ENCODE data around the gene NCAPD2. TPM values are rescaled to one million over a fixed set of nuclear protein-coding genes. Genes with fewer than 3 reads are reported as not detected.

NCAPD2 gene
- total RNA-seq, 3 donors from 2014 or later: 29.8 to 36.1 (median 32.9) TPM

GRCh38 chr12:6562881-6563280 is 69.0 kb downstream of the NCAPD2 start:
- H3K27me3 Mint-ChIP-seq (ENCODE audit: low read depth): no peaks in the 10 kb centered on the region
- H3K9me3 Mint-ChIP-seq: no peaks in the 10 kb centered on the region
- H3K4me3 Mint-ChIP-seq: no peak overlapping the region
- H3K36me3 Mint-ChIP-seq (ENCODE audit: insufficient read depth): peaks cover 56% of the 10 kb centered on the region
- no peak for ATAC-seq
- H3K4me1 Mint-ChIP-seq (ENCODE audit: low read depth): peaks cover 34% of the 10 kb centered on the region
- DNase-seq: no peak

DNA sequence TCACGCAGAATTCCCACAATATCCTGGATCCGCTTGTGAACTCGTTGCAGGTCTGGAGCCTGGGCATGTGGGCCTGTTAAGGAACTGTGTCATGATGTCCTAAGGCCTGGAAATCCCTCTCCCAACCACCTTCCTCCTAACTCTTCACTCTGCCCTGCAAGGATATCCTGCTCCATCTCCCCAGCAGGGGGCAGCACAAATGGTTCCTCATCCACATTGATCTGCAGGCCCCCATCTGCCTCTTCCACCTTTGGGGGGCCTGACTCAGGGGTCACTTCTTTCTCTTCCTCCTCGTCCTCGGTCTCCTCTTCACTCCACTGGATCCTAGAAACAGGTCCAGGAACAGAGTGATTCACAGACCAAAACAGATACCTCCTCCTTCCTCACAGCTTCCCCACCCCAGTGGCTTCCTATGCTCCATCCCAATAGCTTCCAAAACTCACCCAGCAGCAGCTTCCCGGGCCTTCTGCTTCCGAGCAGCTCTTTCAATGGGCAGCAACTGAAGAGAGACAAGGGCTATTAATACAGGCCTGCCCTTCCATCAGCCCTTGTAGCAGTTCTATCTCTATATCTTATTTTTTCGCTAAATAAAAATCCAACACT is 69.6 kb downstream of the NCAPD2 start:
- Mint-ChIP-seq H3K4me3 (no peak overlapping the region), H3K9me3 (no peaks in the 10 kb centered on the region), H3K4me1 (ENCODE audit: low read depth) (peaks cover 33% of the 10 kb centered on the region), H3K36me3 (ENCODE audit: insufficient read depth) (peaks cover 60% of the 10 kb centered on the region), H3K27me3 (ENCODE audit: low read depth) (no peaks in the 10 kb centered on the region)
- DNase-seq (peak; percentile 66), ATAC-seq (peak in 1 of 2 donors; percentile 29)

DNA sequence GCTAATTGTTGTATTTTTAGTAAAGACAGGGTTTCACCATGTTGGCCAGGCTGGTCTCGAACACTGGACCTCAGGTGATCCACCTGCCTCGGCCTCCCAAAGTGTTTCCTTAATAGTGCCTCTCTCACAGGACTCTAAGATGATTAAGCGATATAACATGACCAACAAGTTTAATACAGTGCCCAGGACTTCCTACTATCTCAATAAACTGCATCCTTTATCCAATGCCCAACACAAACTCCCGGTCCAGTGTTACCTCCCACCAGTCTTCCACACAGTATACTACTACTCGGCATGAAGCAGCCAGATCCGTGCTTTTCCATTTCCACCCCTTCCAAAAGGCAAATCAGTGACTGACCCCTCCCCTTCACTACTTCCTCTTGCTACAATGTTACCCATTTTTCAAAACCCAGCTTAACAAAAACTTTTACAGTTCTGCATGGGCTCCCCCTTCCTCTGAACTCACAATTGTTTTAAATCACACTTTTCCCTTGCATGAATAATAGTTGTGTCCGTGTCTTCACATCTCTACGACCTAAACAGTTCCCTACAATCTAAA is 73.3 kb downstream of the NCAPD2 start:
- peaks cover 62% of the 10 kb centered on the region for H3K36me3 Mint-ChIP-seq (ENCODE audit: insufficient read depth)
- no peak for DNase-seq
- ATAC-seq: no peak
- no peaks in the 10 kb centered on the region for H3K27me3 Mint-ChIP-seq (ENCODE audit: low read depth)
- H3K4me1 Mint-ChIP-seq (ENCODE audit: low read depth): peaks cover 45% of the 10 kb centered on the region
- H3K9me3 Mint-ChIP-seq: no peaks in the 10 kb centered on the region
- peak overlapping the region; percentile 99 for H3K4me3 Mint-ChIP-seq

DNA sequence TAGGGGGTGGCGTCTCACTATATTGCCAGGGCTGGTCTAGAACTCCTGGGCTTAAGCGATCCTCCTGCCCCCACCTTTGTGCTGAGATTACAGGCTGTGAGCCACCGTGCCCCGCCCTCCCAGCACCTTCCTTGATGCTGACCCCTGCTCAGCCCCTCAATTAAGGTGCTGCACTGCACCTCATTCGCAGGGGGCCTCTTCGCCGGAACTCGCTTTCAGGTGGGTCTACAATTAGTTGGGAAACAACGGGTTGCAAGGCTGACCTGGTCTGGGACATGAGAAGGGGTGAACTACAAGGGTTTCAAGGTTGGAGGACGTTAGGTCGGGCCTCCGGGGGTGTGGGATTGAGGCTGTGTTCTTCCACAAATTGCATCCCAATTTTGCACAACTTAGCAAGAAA is 75.4 kb downstream of the NCAPD2 start:
- no peaks in the 10 kb centered on the region for H3K9me3 Mint-ChIP-seq
- peaks cover 41% of the 10 kb centered on the region for H3K4me1 Mint-ChIP-seq (ENCODE audit: low read depth)
- H3K36me3 Mint-ChIP-seq (ENCODE audit: insufficient read depth): peaks cover 58% of the 10 kb centered on the region
- DNase-seq: no peak
- ATAC-seq: no peak
- H3K4me3 Mint-ChIP-seq: peak overlapping the region; percentile 99
- no peaks in the 10 kb centered on the region for H3K27me3 Mint-ChIP-seq (ENCODE audit: low read depth)

GRCh38 chr12:6569786-6570185 is 75.9 kb downstream of the NCAPD2 start:
- H3K27me3 Mint-ChIP-seq (ENCODE audit: low read depth): no peaks in the 10 kb centered on the region
- H3K4me3 Mint-ChIP-seq: peak overlapping the region; percentile 99

DNA sequence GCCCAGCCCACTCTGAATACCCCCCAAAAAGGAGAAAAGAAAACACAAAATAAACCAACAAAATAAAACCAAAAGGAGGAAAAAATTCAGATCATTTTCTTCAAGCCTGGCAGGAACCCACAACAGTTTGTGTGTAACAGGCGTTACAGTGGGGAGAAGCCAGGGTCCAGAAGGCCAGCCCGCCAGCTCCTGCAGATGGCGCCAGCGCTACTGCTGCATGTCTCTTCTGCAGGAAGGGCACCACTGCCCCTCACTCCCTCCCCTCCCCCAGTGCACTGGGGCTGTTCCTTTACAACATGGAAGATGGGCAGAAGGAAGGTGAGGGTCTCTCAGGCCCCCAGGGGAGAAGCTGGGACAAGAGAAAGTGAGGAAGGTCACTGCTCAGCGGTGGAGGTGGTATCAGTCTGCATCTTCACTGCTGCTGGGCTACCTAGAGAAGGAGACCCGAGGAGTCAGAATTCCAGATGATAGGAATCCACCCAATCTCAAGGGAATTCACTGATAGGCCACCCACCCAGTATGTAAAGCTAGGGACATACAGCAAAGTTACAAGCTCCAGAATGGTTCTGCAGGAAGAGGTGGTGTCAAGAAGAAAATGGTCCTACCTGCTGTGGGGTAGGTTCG is 76.5 kb downstream of the NCAPD2 start:
- Mint-ChIP-seq H3K4me3 (peak overlapping the region; percentile 48), H3K9me3 (no peaks in the 10 kb centered on the region), H3K27me3 (ENCODE audit: low read depth) (no peaks in the 10 kb centered on the region), H3K36me3 (ENCODE audit: insufficient read depth) (peaks cover 64% of the 10 kb centered on the region), H3K4me1 (ENCODE audit: low read depth) (peaks cover 46% of the 10 kb centered on the region)
- DNase-seq (peak; percentile 18), ATAC-seq (no peak)

More at GRCh38 chr12:6569786-6570185, 75.9 kb downstream of the NCAPD2 start:
- no peak for DNase-seq
- H3K4me1 Mint-ChIP-seq (ENCODE audit: low read depth): peaks cover 41% of the 10 kb centered on the region
- no peaks in the 10 kb centered on the region for H3K9me3 Mint-ChIP-seq
- no peak for ATAC-seq
- peaks cover 60% of the 10 kb centered on the region for H3K36me3 Mint-ChIP-seq (ENCODE audit: insufficient read depth)

DNA sequence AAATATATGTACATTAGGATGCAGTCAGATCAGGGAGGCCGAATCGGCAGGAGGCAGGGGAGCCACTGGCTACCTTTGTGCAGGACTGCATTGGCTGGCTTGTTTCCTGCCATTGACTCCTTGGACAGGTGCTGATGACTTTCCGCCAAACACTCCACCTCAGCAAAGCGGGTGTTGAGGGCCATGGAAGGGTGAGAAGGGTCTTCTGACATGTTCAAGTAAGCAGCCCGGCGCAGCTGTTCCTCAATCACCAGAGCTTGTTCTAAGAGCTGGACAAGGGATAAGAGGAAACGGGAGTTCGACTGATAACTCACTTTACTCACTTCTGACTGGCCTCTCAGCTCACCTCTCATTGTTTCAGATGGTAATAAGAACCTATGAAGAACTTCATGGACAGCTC is 79.1 kb downstream of the NCAPD2 start:
- H3K27me3 Mint-ChIP-seq (ENCODE audit: low read depth): no peaks in the 10 kb centered on the region
- peaks cover 29% of the 10 kb centered on the region for H3K4me1 Mint-ChIP-seq (ENCODE audit: low read depth)
- H3K4me3 Mint-ChIP-seq: no peak overlapping the region
- H3K36me3 Mint-ChIP-seq (ENCODE audit: insufficient read depth): peaks cover 57% of the 10 kb centered on the region
- no peaks in the 10 kb centered on the region for H3K9me3 Mint-ChIP-seq
- DNase-seq (no peak), ATAC-seq (no peak)

DNA sequence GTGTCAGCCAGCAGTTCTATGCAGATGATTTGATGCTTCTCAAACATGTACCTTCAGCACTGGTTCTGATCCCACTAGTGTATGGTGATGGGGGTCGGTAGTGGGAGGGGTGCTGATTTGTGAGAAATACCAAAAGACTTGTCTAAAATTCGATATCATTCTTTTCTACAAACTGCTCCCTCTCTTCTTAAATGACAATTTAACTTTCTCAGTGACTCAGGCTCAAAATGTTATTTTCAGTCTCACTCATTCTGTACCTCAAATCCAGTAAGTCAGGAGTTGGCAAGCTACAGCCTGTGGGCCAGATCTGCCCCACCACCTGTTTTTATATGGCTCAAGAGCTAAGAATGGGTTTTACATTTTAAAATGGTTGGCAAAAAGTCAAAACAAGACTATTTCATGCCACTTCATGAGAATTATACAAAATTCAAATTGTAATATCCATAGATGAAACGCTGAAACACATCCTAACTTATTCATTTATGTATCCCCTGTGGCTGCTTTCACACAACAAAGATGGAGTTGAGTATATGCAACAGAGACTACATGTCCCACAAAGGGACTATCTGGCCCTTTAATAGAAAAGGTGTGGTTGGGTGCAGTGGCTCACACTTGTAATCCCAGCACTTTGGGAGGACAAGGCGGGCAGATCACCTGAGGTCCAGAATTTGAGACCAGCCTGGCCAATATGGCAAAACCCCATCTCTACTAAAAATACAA is 80.8 kb downstream of the NCAPD2 start:
- Mint-ChIP-seq H3K36me3 (ENCODE audit: insufficient read depth) (peaks cover 61% of the 10 kb centered on the region), H3K9me3 (no peaks in the 10 kb centered on the region), H3K27me3 (ENCODE audit: low read depth) (no peaks in the 10 kb centered on the region), H3K4me3 (no peak overlapping the region), H3K4me1 (ENCODE audit: low read depth) (peaks cover 23% of the 10 kb centered on the region)
- no peak for DNase-seq
- ATAC-seq: peak; percentile 69 to 75

DNA sequence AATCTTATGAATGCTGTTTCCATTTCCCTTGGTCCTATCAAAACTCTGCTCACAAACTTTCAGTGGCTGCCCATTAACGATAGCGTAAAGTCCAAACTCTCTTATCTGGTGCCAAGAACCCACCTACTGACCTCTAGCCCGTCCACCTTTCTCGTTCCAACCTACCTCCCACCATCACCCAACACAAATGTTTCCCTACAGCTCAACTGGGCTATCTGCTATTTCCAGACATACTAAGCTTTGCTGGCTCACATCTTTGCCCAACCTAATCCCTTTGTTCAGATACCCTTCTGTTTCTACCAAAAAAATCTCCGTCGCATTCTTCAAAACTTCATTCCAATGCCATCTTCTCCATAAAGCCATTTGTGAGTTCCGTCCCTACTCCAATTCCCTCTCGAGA is 81.7 kb downstream of the NCAPD2 start:
- peaks cover 52% of the 10 kb centered on the region for H3K36me3 Mint-ChIP-seq (ENCODE audit: insufficient read depth)
- ATAC-seq: no peak
- no peaks in the 10 kb centered on the region for H3K9me3 Mint-ChIP-seq
- no peak overlapping the region for H3K4me3 Mint-ChIP-seq
- H3K27me3 Mint-ChIP-seq (ENCODE audit: low read depth): no peaks in the 10 kb centered on the region
- peaks cover 15% of the 10 kb centered on the region for H3K4me1 Mint-ChIP-seq (ENCODE audit: low read depth)
- no peak for DNase-seq

Other genes starting within 250 kb of the NCAPD2 start
- not detected for gene PLEKHG6, start 183.4 kb upstream of the NCAPD2 start, total RNA-seq
- gene TNFRSF1A, start 152.0 kb upstream of the NCAPD2 start, total RNA-seq: 10 to 100 TPM; 28.0 to 34.5 (median 33.0) TPM
- gene SCNN1A, start 118.5 kb upstream of the NCAPD2 start, total RNA-seq: under 1 TPM; 0.05 to 0.84 (median 0.15) TPM
- 1 to 10 TPM; 1.0 to 2.8 (median 1.3) TPM for gene LTBR, start 109.9 kb upstream of the NCAPD2 start, total RNA-seq
- gene CD27, start 49.1 kb upstream of the NCAPD2 start, total RNA-seq: 100 to 1,000 TPM in 1 of 3 donors, 10 to 100 TPM in 2; 52.3 to 100 (median 89.8) TPM
- gene TAPBPL, start 42.1 kb upstream of the NCAPD2 start, total RNA-seq: 10 to 100 TPM; 24.4 to 36.6 (median 30.0) TPM
- gene VAMP1, start 23.4 kb upstream of the NCAPD2 start, total RNA-seq: 10 to 100 TPM; 17.1 to 22.9 (median 21.6) TPM
- 100 to 1,000 TPM; 249 to 262 (median 256) TPM for gene MRPL51, start 840 bp upstream of the NCAPD2 start, total RNA-seq
- 1,000 to 10,000 TPM; 4,635 to 5,387 (median 5,019) TPM for gene GAPDH, start 40.4 kb downstream of the NCAPD2 start, total RNA-seq
- gene IFFO1, start 61.9 kb downstream of the NCAPD2 start, total RNA-seq: 10 to 100 TPM in 1 of 3 donors, 1 to 10 TPM in 2; 8.5 to 10.2 (median 9.8) TPM
- gene NOP2, start 74.2 kb downstream of the NCAPD2 start, total RNA-seq: 100 to 1,000 TPM; 267 to 300 (median 270) TPM
- 100 to 1,000 TPM; 311 to 336 (median 332) TPM for gene CHD4, start 113.3 kb downstream of the NCAPD2 start, total RNA-seq
- gene LPAR5, start 141.9 kb downstream of the NCAPD2 start, total RNA-seq: 1 to 10 TPM; 3.8 to 5.5 (median 5.1) TPM
- gene ACRBP, start 153.3 kb downstream of the NCAPD2 start, total RNA-seq: 1 to 10 TPM in 1 of 3 donors, under 1 TPM in 2; 0.65 to 1.3 (median 0.71) TPM
- gene ING4, start 169.0 kb downstream of the NCAPD2 start, total RNA-seq: 1 to 10 TPM; 5.9 to 7.5 (median 6.9) TPM
- 10 to 100 TPM; 59.7 to 70.2 (median 63.3) TPM for gene ZNF384, start 195.3 kb downstream of the NCAPD2 start, total RNA-seq
- under 1 TPM; 0.20 to 0.57 (median 0.40) TPM for gene PIANP, start 206.7 kb downstream of the NCAPD2 start, total RNA-seq
- 10 to 100 TPM; 46.5 to 54.4 (median 48.1) TPM for gene COPS7A, start 229.9 kb downstream of the NCAPD2 start, total RNA-seq

Measured in activated T-cell treated with anti-CD3 and anti-CD28 coated beads, Interleukin-2, amount 50 U/mL, for 4 hours (primary cell).